HG03045 (cell line): ENCODE data around the gene CACNA1D.

Source experiments
- ATAC-seq: cut with Tn5 transposase; IDR thresholded peaks from one replicate; pipeline ENCODE4 v1.9.1; 2021; ENCODE audit warnings: mild to moderate bottlenecking, moderate library complexity; ENCODE audit not compliant: unreplicated experiment

The CACNA1D gene

DNA sequence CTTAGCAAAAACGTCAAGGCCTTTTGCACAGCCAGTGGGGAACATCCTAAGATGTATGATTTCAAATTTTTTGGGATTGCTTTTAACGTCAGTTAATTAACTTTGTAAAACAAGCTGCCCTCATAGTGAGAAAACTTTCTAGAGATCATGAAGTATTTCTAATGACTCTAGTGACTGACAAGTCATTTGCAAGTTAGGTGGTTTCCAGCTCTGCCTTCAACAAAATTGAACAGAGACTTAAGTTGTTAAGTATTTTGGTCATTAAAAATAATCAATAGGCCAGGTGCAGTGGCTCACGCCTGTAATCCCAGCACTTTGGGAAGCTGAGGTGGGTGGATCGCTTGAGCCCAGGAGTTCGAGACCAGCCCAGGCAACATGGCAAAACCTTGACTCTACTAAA is 280.6 kb downstream of the CACNA1D start:
- ATAC-seq = no peak

DNA sequence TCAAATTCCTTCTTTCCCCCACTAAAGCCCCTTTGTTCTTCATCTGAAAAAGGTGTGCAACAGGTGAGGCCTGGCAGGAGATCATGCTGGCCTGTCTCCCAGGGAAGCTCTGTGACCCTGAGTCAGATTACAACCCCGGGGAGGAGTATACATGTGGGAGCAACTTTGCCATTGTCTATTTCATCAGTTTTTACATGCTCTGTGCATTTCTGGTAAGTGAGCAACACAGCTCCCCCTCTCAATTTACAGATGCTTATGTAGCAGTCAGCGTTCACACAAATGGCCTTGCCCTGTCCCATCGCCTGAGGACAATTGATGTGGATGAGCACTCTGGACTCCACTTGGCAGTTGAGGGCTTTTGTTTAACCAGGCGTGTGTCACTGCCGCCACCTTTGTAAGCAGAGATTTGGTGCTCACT is 281.4 kb downstream of the CACNA1D start:
- ATAC-seq = no peak

DNA sequence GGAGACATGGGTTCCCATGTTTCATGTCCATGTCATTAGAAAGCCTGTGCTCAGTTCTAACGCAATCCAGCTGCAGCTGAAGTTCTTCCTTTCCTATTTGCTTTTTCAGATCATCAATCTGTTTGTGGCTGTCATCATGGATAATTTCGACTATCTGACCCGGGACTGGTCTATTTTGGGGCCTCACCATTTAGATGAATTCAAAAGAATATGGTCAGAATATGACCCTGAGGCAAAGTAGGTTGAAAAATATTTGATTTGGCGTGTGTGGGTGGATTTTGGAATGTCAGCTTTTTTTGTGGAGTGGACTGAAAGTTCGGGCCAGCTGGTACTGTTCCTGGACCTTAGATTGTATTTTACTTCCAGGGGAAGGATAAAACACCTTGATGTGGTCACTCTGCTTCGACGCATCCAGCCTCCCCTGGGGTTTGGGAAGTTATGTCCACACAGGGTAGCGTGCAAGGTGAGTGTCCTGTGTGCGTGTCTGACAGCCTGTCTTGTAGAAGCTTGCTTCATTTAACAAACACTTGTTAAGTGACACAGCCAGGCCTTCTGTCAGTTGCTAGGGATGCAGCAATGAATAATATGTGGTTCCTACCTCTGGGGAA is 282.2 kb downstream of the CACNA1D start:
- no peak for ATAC-seq

DNA sequence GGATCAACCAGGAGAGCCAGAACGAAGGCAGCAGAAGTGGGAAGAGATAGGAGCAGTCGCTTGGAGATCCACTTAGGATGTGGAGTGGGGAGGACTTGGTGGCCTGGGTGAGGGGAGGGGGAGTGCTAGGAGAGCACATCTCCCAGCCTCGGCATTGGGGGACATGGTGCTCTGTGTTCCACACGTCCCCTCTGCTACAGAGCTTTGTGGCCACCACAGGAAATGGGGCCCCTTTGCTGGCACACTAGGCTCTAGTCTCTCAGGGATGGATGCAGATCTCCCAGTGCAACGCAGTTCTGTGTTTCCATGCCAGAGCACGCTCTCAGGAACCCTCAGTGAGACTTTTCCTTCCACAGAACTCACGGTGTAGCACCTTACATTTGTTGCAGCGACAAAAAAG is 283.1 kb downstream of the CACNA1D start:
- no peak for ATAC-seq

DNA sequence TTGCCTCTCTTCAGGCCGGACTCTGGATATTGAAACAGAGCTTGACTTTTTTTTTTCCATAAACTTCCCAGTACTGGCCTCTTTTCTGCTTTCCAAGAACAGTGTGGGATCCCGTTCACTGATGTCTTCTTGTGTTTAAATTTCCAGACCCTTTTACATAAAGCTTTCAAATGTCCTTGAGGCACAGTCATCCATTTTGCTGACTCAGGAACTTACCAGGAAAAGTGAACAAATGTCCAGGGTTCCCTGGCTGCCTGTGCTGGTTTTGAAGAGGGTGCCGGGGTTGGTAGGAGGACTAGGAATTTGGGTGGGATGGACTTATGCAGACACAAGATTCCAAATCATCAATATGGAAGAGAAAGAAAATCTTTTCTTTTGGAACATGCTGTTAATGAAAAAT is 283.7 kb downstream of the CACNA1D start:
- no peak for ATAC-seq

DNA sequence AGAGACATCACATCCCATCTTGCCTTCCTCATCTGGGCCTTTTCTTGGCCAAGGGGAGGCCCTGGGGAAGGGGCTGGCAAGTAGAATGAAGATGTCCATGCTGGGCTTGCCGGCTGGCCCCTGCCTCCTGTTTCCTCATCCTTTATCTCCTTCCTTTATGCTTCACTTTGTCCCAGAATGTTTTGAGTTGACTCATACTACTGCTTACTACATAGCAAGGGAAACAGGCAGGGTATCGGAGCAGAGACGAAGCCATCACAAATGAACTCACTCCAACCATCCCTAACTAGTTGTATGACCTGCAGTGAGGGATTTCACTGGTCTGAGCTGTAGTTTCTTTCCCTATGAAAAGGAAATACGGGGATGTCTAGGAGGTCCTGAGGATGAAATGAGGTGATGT is 285.8 kb downstream of the CACNA1D start:
- no peak for ATAC-seq

DNA sequence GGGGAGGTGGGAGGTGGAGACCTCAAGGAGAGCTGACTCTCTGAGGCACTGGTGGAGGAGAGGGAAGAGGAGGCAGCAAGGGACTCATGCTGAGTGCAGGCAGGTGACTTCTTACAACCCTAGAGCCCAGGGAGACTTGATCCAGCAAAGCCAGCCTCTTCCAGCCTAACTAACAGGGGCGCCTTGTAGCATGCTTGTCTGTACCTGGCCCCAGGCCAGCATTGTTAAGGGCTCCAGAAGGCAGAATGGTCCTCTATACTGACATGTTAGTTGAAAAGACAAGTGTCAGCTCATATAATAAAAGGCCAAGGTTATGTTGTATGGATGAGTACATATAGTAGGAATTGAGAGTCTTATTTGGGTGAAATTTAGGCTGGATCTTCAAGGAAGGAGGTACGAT is 286.4 kb downstream of the CACNA1D start:
- no peak for ATAC-seq

DNA sequence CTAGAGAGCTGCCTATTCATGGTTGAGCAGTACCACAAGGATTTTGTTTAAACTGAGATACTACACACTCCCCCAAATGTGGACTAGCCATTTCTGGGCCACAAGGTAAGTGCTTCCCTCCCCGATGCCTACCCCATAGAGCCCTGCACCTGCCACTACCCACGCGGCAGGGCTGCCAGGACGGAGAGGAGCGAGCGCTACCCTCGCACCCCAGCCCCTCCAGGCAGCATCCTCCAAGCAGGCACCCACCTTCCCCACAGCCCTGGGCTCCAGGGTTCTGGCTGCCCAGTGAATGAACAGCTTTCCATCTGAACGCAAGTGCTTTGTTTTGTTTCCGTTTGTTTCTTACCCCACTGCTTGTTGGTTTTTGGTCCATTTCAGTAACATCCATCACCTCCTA is 292.6 kb downstream of the CACNA1D start:
- ATAC-seq = no peak

DNA sequence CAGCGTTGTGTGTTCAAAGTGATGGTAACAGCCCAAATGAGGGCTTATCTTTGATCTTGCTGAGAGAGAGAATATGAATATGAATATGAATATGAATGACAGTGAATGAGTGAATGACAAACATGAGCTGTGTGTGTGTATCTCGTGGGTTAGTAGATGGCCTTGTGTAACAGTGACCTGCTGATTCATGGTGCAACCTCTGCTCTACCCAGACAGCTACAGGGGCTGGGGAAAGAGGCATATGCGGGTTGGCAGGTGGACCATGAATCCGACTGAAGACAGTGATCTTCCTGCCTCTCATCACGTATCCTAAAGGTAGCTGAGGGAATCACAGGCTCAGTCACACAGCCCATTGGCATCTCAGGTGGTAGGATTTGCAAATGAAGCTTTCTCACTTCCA is 293.6 kb downstream of the CACNA1D start:
- no peak for ATAC-seq

DNA sequence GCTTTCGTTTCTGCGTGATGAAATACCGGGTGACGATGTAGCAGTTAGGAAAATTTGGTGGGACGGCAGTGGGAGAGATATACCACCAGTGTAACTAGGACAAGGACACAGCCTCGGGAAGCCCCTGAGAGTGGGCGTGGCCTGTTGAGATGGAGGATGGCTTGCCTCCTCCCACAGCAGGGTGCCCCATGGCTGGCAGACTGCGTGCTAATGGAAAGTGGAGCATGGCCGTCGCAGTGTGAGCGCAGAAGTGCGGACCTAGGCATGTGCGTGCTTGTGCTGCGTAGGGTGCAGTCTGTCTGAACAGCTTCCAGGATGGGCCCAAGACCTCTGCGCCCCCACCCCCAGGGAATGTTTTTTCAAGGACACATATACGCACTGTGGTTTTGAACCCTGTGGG is 295.0 kb downstream of the CACNA1D start:
- no peak for ATAC-seq

DNA sequence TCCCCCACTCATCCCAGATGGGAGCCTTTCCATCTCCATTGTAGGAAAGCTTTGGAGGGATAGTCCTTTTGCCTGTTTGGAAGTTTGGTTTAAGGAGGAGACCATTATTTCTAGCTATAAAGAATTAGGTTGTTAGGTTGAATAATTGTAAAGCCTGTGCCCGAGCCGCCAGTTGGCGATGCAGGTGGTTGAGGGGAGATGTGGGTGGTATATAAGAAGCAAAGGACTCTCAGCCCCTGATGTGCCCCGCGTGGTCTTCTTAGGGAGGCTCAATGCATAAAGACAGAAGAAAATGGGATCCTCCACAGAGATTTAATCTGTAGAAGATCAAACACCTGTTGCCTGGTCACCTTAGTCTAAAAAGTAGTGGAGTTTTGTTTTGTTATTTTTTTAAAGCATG is 296.1 kb downstream of the CACNA1D start:
- no peak for ATAC-seq

DNA sequence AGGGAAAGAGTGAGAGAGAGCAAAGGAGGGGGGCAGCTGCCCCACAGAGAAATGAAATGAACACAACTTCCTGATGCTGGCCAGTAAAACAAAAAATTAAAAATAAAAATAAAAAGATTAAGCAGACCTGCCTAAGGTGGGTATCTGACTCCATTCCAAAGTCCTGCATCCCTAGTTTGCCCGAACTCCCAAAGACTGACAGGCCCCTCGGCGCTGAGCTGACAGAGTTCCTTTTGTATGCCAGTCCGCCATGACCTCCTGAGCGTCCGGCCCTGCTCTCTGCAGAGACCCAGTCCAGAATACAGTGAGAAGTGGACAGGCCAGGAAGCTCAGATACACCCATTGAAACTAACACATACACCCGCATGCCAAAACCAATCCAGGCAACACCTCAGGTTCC is 296.9 kb downstream of the CACNA1D start:
- no peak for ATAC-seq

DNA sequence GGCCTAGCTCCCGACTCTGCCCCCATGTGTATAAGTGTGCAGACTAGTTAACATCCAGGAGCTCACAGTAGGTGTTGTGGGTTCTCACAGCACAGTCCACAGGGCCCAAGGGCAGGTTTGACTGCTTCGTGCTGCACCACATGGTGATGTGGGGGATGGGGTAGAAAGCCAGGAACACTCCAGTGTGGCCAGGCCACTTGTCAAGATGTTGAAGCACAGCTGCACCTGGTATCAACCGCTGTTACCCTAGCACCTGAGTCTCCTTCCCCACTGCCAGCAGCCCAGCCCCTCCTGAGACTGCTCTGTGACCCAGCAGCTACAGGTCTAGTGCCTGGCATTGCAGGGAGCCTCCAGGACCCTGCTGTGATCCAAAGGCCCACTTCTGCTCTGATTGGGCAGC is 298.5 kb downstream of the CACNA1D start:
- no peak for ATAC-seq

DNA sequence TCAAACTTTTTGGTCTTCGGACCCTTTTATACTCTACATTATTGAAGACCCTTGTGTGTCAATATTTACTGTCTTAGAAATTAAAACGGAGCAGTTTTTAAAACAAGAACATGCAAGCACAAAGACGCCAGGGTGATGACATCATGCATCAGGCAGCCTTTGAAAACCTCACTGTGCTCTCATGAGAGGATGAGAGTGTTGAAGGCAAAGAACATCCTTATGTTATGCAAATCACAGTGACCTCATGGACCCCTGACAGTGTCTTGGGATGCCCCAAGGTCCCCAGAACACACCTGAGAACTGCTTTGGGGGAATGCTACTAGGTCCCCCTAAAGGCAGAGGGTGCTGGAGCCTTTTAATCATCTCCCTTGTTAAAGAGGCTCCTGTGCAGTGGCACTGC is 300.2 kb downstream of the CACNA1D start:
- ATAC-seq = no peak

DNA sequence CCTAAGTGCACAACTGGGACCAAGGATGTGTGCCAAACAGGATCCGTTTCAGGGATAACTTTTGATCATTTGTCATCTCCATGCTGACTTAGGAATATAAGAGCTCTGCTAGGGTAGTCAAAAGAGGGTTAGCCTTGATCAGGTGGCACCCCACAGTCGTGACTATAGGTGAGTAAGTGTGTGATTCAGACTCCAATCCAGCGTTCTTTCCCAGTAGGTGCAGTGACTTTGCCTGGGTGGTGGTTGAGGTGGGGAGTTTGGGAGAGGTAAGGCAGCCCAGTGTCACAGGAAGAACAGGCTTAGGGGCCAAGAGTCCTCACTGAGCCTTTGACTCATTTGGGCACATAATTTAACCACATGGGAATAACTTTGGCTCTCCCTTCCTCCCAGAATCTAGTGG is 300.8 kb downstream of the CACNA1D start:
- ATAC-seq = no peak

DNA sequence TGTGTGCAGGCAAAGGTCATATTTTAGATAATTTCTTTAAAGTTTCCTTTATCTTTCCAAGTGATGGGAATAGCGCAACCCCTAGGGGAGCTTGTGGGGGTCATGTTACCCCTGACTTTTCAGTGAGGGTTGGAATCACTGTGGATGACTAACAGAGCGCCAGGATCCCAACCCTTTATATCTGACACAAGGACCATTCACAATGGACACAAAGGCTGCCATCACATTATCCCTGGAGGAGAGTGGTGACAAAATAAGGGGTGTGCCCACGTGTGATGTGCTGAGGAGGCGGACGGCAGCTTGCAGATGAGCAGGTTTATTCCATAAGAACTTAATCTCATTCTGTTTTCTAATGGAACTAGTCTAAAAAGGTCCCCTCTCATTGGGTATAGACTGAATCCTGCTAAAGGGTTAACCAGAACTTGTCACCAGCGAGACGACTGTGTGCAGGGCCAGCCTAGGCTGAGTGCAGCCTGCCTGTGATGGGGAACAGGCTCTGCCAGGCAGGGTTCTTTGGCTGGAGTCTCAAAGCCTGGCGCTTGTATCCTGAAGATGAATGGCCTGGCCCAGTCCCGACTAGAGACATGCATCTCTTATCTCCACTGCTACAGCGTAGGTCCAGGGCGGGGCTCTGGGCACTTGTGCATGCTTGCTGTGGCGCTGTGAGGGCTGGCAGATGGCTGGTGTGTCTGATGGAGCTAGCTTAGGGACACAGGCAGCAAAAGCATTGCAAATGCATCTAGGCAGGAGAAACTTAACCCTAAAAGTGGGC is 301.6 kb downstream of the CACNA1D start:
- ATAC-seq = no peak

DNA sequence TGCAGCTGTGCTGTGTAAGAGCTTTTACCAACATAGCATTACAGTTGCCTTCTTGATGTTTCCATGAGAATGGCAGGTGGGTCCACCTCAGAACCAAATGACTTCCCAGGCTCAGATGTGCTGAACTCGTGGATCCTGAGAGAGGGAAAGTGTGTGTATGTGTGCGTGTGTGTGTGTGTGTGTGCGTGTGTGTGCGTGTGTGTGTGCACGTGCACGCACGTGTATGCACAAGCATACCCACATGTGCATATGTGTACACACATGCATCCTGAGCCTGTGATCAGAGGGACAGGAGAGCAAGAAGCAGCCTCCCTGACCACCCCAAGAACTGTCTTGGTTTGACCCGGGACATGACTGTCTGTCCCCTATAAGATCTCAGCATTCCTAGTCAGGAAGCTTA is 303.7 kb downstream of the CACNA1D start:
- ATAC-seq = no peak

DNA sequence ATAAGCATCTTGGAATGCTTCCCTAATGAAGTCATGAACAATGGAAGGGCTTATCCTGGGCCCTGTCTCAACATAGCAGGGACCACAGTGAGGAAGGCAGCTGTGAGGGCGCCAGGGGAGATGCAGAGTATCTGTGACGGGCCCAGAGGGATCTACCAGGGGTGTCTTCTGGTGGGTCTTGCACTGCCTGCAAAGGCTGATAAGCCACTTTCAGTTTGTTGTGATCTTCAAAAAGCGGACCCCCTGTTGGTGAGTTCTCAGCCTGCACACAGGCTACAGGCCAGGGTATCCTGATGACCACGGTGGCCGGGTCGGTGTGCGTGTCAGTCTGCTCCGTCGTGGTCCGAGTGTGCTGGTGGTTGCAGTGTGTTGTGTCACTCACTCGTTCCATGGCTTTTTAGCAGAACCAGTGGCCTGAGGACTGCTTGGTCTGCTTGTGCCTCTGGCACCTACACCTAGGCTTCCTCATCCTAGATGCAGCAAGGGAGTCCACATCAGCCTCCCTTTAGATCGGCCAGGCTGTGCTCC is 305.0 kb downstream of the CACNA1D start:
- ATAC-seq = no peak

DNA sequence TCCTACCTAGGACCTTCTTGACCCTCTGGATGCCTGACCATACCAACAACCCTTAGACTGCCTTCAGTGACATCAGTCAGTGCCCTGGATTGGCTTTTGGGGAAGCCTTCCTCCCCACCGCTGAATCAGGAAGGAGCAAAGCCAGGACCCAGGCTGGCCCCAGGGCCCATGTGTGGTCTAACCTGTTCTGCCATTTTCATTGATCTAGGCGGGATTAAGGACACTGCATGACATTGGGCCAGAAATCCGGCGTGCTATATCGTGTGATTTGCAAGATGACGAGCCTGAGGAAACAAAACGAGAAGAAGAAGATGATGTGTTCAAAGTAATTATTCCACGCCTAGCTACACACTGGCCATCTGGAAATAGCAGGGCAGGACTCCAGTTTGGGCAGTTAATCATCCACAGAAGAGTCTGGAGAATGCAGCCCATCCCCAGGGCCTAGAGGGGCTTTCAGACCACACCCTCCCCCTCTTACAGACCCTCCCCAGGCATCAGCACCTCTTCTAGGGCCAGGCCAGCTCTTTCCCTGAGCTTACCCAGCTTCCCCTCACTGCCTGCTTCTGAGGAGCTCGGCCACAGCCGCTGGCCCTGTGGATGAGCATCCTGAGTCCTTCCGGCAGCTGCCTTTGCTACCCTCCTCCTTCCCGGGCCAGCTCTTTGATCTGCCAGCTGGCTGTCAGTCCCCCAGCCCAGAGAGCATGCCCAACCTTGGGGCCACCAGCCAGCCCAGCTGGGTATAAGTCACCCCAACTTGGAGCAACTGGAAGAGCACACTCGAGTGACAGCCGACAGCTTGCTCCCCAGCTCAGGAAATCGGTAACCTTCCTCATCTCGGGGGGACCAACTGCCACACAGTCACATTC is 305.9 kb downstream of the CACNA1D start:
- no peak for ATAC-seq

DNA sequence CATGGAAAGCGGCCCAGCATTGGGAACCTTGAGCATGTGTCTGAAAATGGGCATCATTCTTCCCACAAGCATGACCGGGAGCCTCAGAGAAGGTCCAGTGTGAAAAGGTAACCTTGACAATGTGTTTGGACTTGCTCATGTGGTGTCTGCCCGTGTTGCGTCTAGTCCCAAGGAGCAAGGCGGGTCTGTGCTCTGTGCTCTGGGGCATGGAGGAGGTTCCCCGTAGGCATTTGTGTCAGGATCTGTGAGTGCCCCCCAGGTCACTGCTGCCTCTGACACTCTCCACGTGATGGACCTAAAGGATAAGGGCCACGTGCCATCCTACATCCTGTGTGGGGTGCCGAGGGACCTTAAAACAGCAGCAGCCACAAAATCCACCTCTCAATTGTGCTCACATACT is 306.9 kb downstream of the CACNA1D start:
- no peak for ATAC-seq

DNA sequence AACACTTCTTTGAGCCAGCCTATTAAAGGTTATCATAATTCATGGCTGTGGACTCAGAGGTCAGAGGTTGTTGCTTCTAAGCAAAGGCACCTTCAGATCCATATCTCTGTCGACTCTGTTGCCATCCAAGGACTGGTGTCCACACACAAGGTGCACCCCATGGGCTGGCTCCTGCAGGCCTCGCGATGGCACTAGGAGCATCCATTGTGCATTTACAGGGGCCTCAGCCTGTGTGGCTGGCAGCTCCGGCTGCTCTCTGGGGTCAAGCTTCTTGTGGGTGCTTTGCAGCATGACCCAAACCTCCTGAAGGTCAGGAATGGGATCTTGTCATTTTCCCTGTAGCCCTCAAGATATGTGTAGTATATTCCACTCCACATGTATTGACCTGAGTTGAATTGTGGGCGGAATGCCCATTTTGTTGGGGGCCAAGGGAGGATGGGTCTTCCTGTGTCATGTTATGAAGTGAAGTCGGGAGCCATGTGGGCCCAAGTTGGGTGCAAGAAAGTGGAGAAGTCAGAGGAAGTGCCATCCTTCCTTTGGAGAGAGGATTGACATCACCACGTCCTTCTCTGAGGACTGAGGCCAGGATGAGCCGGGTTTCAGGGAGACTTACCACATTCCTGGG is 308.0 kb downstream of the CACNA1D start:
- no peak for ATAC-seq
